ENCODE measurements around the gene GRIA4. TPM values are rescaled to one million over a fixed set of nuclear protein-coding genes. Genes with fewer than 3 reads are reported as not detected.

Gene GRIA4
- total RNA-seq, 1 donor from 2014 or later, result 14.1 TPM

GRCh38 chr11:105603156-105603555, 6.7 kb upstream of the GRIA4 start:
- no peaks in the 10 kb centered on the region for H3K4me1 ChIP-seq (ENCODE audit: control insufficient read depth in 3 of 3, insufficient read depth in 3 of 3, low read length in 3 of 3)
- no peak overlapping the region for H3K27ac ChIP-seq (ENCODE audit: low read depth, low read length)
- no peaks in the 10 kb centered on the region for H3K27me3 ChIP-seq (ENCODE audit: control insufficient read depth in 3 of 3, insufficient read depth in 3 of 3, low read length in 3 of 3)
- no peak overlapping the region for H3K9ac ChIP-seq (ENCODE audit: low read depth in 1 of 3, low read length in 3 of 3)
- peaks cover 0 to 3% (median 0%) of the 10 kb centered on the region in 3 donors for H3K9me3 ChIP-seq (ENCODE audit: control insufficient read depth in 3 of 3, low read length in 3 of 3)
- H3K36me3 ChIP-seq (ENCODE audit: control insufficient read depth in 3 of 3, insufficient read depth in 3 of 3, low read length in 3 of 3), result no peaks in the 10 kb centered on the region
- no peak overlapping the region for H3K4me3 ChIP-seq (ENCODE audit: low read length in 3 of 3)

- peak overlapping the region in 1 of 3 donors; percentile 28 for H3K4me3 ChIP-seq (ENCODE audit: low read length in 3 of 3)
- no peak overlapping the region for H3K27ac ChIP-seq (ENCODE audit: low read depth, low read length)
- peaks cover 28 to 36% (median 35%) of the 10 kb centered on the region in 3 donors for H3K27me3 ChIP-seq (ENCODE audit: control insufficient read depth in 3 of 3, insufficient read depth in 3 of 3, low read length in 3 of 3)
- no peaks in the 10 kb centered on the region for H3K36me3 ChIP-seq (ENCODE audit: control insufficient read depth in 3 of 3, insufficient read depth in 3 of 3, low read length in 3 of 3)
- H3K9ac ChIP-seq (ENCODE audit: low read depth in 1 of 3, low read length in 3 of 3), result no peak overlapping the region
- H3K9me3 ChIP-seq (ENCODE audit: control insufficient read depth in 3 of 3, low read length in 3 of 3), result peaks cover 0 to 3% (median 0%) of the 10 kb centered on the region in 3 donors
- peaks cover 4 to 9% (median 8%) of the 10 kb centered on the region in 3 donors for H3K4me1 ChIP-seq (ENCODE audit: control insufficient read depth in 3 of 3, insufficient read depth in 3 of 3, low read length in 3 of 3)
Observed at GRCh38 chr11:105609341-105609781, 512 bp upstream of the GRIA4 start.

DNA sequence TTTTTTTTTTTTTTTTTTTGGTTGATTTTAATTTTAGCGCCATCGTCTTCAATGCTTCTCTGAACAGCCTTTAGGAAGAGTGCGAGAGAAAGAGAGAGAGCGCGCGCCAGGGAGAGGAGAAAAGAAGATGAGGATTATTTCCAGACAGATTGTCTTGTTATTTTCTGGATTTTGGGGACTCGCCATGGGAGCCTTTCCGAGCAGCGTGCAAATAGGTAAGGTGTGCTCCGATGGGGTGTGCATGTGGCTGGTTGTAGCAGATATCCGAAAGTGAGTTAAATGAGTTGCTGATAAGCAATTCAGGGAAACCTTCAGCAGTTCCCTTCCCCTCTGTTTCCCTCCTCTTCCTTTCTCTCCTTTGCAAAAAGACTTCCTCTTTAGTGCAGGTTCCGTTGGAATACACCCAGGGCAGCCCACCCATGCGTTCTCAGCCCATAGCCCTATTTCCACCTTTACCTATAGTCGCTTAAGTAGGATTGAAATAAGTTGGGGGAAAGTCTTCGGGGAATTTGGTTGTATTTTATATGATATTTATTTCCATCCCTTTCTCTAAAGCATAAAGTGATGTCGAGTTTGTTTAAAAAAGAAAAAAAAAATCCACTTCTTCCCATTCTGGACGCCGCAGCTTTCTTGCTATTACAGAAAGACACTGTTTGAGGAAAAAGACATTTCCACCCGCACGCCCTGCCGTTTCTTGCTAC, 1.1 kb downstream of the GRIA4 start:
- Histone ChIP-seq H3K27ac (ENCODE audit: low read depth, low read length) (no peak overlapping the region), H3K9me3 (ENCODE audit: control insufficient read depth in 3 of 3, low read length in 3 of 3) (no peaks in the 10 kb centered on the region), H3K36me3 (ENCODE audit: control insufficient read depth in 3 of 3, insufficient read depth in 3 of 3, low read length in 3 of 3) (no peaks in the 10 kb centered on the region), H3K27me3 (ENCODE audit: control insufficient read depth in 3 of 3, insufficient read depth in 3 of 3, low read length in 3 of 3) (peaks cover 28 to 36% (median 35%) of the 10 kb centered on the region in 3 donors), H3K4me3 (ENCODE audit: low read length in 3 of 3) (peak overlapping the region in 2 of 3 donors; percentile 2 to 31), H3K4me1 (ENCODE audit: control insufficient read depth in 3 of 3, insufficient read depth in 3 of 3, low read length in 3 of 3) (peaks cover 4 to 9% (median 8%) of the 10 kb centered on the region in 3 donors), H3K9ac (ENCODE audit: low read depth in 1 of 3, low read length in 3 of 3) (no peak overlapping the region)

DNA sequence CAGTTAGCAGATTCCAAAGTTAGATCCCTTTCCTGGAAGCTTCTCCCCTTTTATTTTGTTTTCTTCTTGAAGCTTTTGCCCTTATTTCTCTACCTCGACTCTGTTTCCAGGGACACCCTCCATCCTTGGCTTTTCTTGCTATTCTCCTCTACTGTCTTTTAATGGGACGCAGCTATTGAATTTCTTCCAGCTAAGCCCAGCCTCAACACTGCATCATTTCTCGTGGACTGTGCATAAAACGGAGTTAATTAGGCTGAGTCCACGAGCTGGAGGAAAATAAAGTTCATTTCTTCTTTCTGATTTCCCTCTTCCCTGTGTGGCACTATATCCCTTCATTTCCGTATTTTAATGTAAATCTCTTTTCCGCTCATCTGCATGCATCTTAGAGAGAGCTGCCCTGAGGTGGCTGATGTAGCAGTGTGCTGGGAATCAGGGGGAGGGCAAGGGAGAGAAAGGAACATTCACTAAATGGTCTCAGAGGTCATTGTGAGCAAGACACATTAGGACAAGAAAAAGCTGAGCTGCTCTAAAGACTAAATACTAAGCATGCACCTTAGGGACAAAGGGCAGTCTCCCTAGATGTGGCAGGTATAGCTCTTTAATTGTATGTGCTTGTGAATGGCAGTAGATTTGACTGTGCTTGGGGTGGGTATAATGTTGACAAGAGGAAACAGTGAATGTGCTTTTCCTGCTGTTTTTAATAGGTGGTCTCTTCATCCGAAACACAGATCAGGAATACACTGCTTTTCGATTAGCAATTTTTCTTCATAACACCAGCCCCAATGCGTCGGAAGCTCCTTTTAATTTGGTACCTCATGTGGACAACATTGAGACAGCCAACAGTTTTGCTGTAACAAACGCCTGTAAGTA, 1.9 kb downstream of the GRIA4 start:
- H3K9ac ChIP-seq (ENCODE audit: low read depth in 1 of 3, low read length in 3 of 3), result no peak overlapping the region
- no peak overlapping the region for H3K27ac ChIP-seq (ENCODE audit: low read depth, low read length)
- peaks cover 28 to 36% (median 35%) of the 10 kb centered on the region in 3 donors for H3K27me3 ChIP-seq (ENCODE audit: control insufficient read depth in 3 of 3, insufficient read depth in 3 of 3, low read length in 3 of 3)
- H3K36me3 ChIP-seq (ENCODE audit: control insufficient read depth in 3 of 3, insufficient read depth in 3 of 3, low read length in 3 of 3), result no peaks in the 10 kb centered on the region
- no peaks in the 10 kb centered on the region for H3K9me3 ChIP-seq (ENCODE audit: control insufficient read depth in 3 of 3, low read length in 3 of 3)
- peaks cover 4 to 9% (median 8%) of the 10 kb centered on the region in 3 donors for H3K4me1 ChIP-seq (ENCODE audit: control insufficient read depth in 3 of 3, insufficient read depth in 3 of 3, low read length in 3 of 3)
- no peak overlapping the region for H3K4me3 ChIP-seq (ENCODE audit: low read length in 3 of 3)

GRCh38 chr11:105612771-105613170, 2.9 kb downstream of the GRIA4 start:
- no peak overlapping the region for H3K9ac ChIP-seq (ENCODE audit: low read depth in 1 of 3, low read length in 3 of 3)
- no peak overlapping the region for H3K27ac ChIP-seq (ENCODE audit: low read depth, low read length)
- peaks cover 4 to 9% (median 8%) of the 10 kb centered on the region in 3 donors for H3K4me1 ChIP-seq (ENCODE audit: control insufficient read depth in 3 of 3, insufficient read depth in 3 of 3, low read length in 3 of 3)
- peaks cover 28 to 36% (median 35%) of the 10 kb centered on the region in 3 donors for H3K27me3 ChIP-seq (ENCODE audit: control insufficient read depth in 3 of 3, insufficient read depth in 3 of 3, low read length in 3 of 3)
- no peaks in the 10 kb centered on the region for H3K9me3 ChIP-seq (ENCODE audit: control insufficient read depth in 3 of 3, low read length in 3 of 3)
- H3K36me3 ChIP-seq (ENCODE audit: control insufficient read depth in 3 of 3, insufficient read depth in 3 of 3, low read length in 3 of 3), result no peaks in the 10 kb centered on the region
- no peak overlapping the region for H3K4me3 ChIP-seq (ENCODE audit: low read length in 3 of 3)

- H3K4me3 ChIP-seq (ENCODE audit: low read length in 3 of 3), result no peak overlapping the region
- no peaks in the 10 kb centered on the region for H3K36me3 ChIP-seq (ENCODE audit: control insufficient read depth in 3 of 3, insufficient read depth in 3 of 3, low read length in 3 of 3)
- H3K27me3 ChIP-seq (ENCODE audit: control insufficient read depth in 3 of 3, insufficient read depth in 3 of 3, low read length in 3 of 3), result peaks cover 28 to 36% (median 35%) of the 10 kb centered on the region in 3 donors
- H3K4me1 ChIP-seq (ENCODE audit: control insufficient read depth in 3 of 3, insufficient read depth in 3 of 3, low read length in 3 of 3), result peaks cover 4 to 9% (median 8%) of the 10 kb centered on the region in 3 donors
- no peak overlapping the region for H3K27ac ChIP-seq (ENCODE audit: low read depth, low read length)
- no peaks in the 10 kb centered on the region for H3K9me3 ChIP-seq (ENCODE audit: control insufficient read depth in 3 of 3, low read length in 3 of 3)
- H3K9ac ChIP-seq (ENCODE audit: low read depth in 1 of 3, low read length in 3 of 3), result no peak overlapping the region
Observed at GRCh38 chr11:105613183-105613582, 3.3 kb downstream of the GRIA4 start.

DNA sequence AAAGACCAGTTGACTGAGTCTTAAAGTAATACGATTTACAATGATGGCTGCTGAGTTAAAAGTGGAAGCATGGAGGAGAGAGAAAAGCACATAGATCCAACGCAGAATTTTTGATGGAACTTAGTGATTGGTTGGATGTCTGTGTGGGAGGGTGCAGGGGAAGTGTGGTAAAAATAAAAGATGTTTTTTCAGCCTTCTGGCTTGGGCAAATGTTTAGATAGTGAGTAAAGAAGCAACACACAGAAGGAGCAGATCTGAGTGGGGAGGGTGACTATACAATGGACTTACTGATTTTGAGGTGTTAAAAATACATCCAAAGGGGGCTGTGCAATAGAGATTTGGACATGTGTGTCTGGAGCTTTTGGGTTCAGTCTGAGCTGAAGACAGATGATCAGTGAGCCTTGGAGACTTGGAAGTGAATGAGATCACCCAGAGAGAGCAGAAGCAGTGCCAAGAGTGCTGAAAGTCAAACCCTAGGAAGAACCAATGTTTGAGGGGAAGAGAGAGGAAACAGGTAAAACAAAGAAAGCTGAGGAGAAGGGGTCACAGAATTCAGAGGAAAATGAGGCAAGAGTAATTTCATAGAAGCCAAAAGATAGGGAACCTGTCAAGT, 8.6 kb downstream of the GRIA4 start:
- Histone ChIP-seq H3K9me3 (ENCODE audit: control insufficient read depth in 3 of 3, low read length in 3 of 3) (no peaks in the 10 kb centered on the region), H3K4me3 (ENCODE audit: low read length in 3 of 3) (no peak overlapping the region), H3K9ac (ENCODE audit: low read depth in 1 of 3, low read length in 3 of 3) (no peak overlapping the region), H3K27me3 (ENCODE audit: control insufficient read depth in 3 of 3, insufficient read depth in 3 of 3, low read length in 3 of 3) (no peaks in the 10 kb centered on the region), H3K27ac (ENCODE audit: low read depth, low read length) (no peak overlapping the region), H3K36me3 (ENCODE audit: control insufficient read depth in 3 of 3, insufficient read depth in 3 of 3, low read length in 3 of 3) (no peaks in the 10 kb centered on the region), H3K4me1 (ENCODE audit: control insufficient read depth in 3 of 3, insufficient read depth in 3 of 3, low read length in 3 of 3) (no peaks in the 10 kb centered on the region)

DNA sequence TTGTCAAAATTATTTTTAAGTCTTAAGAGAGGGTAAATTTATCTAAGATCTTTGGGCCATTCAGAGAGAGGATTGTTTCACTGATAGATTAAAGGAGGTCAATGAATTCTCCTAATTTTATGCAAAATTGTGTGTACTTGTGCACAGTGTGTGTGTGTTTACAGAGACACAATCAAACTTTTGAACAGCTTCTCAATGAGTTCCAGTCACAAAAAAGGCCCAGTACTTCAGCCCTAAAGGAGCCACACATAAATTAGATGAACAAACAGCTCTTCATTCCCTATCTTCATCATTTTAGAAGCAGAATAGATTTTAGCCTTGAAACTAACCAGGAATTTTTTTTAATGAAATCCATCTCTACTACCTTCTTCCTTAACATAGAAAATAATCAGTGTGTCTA, 9.7 kb downstream of the GRIA4 start:
- no peaks in the 10 kb centered on the region for H3K36me3 ChIP-seq (ENCODE audit: control insufficient read depth in 3 of 3, insufficient read depth in 3 of 3, low read length in 3 of 3)
- no peak overlapping the region for H3K4me3 ChIP-seq (ENCODE audit: low read length in 3 of 3)
- H3K27me3 ChIP-seq (ENCODE audit: control insufficient read depth in 3 of 3, insufficient read depth in 3 of 3, low read length in 3 of 3), result no peaks in the 10 kb centered on the region
- H3K9me3 ChIP-seq (ENCODE audit: control insufficient read depth in 3 of 3, low read length in 3 of 3), result no peaks in the 10 kb centered on the region
- no peak overlapping the region for H3K9ac ChIP-seq (ENCODE audit: low read depth in 1 of 3, low read length in 3 of 3)
- H3K27ac ChIP-seq (ENCODE audit: low read depth, low read length), result no peak overlapping the region
- no peaks in the 10 kb centered on the region for H3K4me1 ChIP-seq (ENCODE audit: control insufficient read depth in 3 of 3, insufficient read depth in 3 of 3, low read length in 3 of 3)

- H3K27ac ChIP-seq (ENCODE audit: low read depth, low read length), result no peak overlapping the region
- H3K27me3 ChIP-seq (ENCODE audit: control insufficient read depth in 3 of 3, insufficient read depth in 3 of 3, low read length in 3 of 3), result no peaks in the 10 kb centered on the region
- no peaks in the 10 kb centered on the region for H3K9me3 ChIP-seq (ENCODE audit: control insufficient read depth in 3 of 3, low read length in 3 of 3)
- H3K36me3 ChIP-seq (ENCODE audit: control insufficient read depth in 3 of 3, insufficient read depth in 3 of 3, low read length in 3 of 3), result no peaks in the 10 kb centered on the region
- no peak overlapping the region for H3K9ac ChIP-seq (ENCODE audit: low read depth in 1 of 3, low read length in 3 of 3)
- H3K4me1 ChIP-seq (ENCODE audit: control insufficient read depth in 3 of 3, insufficient read depth in 3 of 3, low read length in 3 of 3), result no peaks in the 10 kb centered on the region
- no peak overlapping the region for H3K4me3 ChIP-seq (ENCODE audit: low read length in 3 of 3)
Observed at GRCh38 chr11:105622016-105622415, 12.1 kb downstream of the GRIA4 start.
